DND-41 (cell line): ENCODE data around the gene SIAH1.
"Not testable (repeated sequence)": the region's sequence is repeated elsewhere in the genome, so short reads cannot be mapped to it uniquely, and the experiment has no call there.

ENCODE experiments used
- ATAC-seq: fragments of 200-7000 bp; cut with Tn5 transposase; 3 replicates; pipeline ENCODE4 v1.9.1; 2021; ENCODE audit warnings: low read depth; ENCODE audit not compliant: insufficient read depth
- DNase-seq: peaks from one replicate; pipeline ENCODE4 v3.0.0-alpha.2; 2020
- H2AFZ ChIP-seq: 2 replicates; pipeline ENCODE4 v1.6.0; 2012; ENCODE audit warnings: low read depth, low read length
- H3K27ac ChIP-seq: 2 replicates; pipeline ENCODE4 v1.5.1; 2012; ENCODE audit warnings: low read length, inconsistent platforms
- H3K27me3 ChIP-seq: fragments of 200-600 bp; sonication (generic); 2 replicates; pipeline ENCODE4 v1.6.0; 2012; ENCODE audit warnings: low read length, mild to moderate bottlenecking, inconsistent platforms; ENCODE audit not compliant: insufficient read depth, poor library complexity
- H3K36me3 ChIP-seq: 2 replicates; pipeline ENCODE4 v1.5.1; 2012; ENCODE audit warnings: low read length, inconsistent platforms; ENCODE audit not compliant: insufficient read depth
- H3K4me1 ChIP-seq: 2 replicates; pipeline ENCODE4 v1.5.1; 2012; ENCODE audit warnings: mild to moderate bottlenecking, low read length; ENCODE audit not compliant: insufficient read depth
- H3K4me2 ChIP-seq: 2 replicates; pipeline ENCODE4 v1.6.0; 2012; ENCODE audit warnings: mild to moderate bottlenecking, moderate library complexity, low read length, inconsistent platforms; ENCODE audit not compliant: insufficient read depth
- H3K4me3 ChIP-seq, 2 experiments: fragments of 200-600 bp in 1 of 2; shearing (Covaris generic) in 1 of 2; 2 replicates each; pipeline ENCODE4 v1.5.1; 2012 to 2016; ENCODE audit warnings: inconsistent platforms in 2 of 2, low read length in 2 of 2, mild to moderate bottlenecking in 2 of 2, low read depth in 1 of 2, moderate library complexity in 1 of 2
- H3K79me2 ChIP-seq: 2 replicates; pipeline ENCODE4 v1.6.0; 2012; ENCODE audit warnings: low read length, inconsistent platforms; ENCODE audit not compliant: insufficient read depth
- H3K9ac ChIP-seq: 2 replicates; pipeline ENCODE4 v1.6.0; 2012; ENCODE audit warnings: low read depth, mild to moderate bottlenecking, inconsistent platforms, low read length, moderate library complexity
- H3K9me3 ChIP-seq: 2 replicates; pipeline ENCODE4 v1.5.1; 2012; ENCODE audit warnings: low read length, moderate library complexity, mild to moderate bottlenecking, inconsistent platforms; ENCODE audit not compliant: insufficient read depth, severe bottlenecking
- H4K20me1 ChIP-seq: 2 replicates; pipeline ENCODE4 v1.6.0; 2012; ENCODE audit warnings: low read length; ENCODE audit not compliant: insufficient read depth
- CTCF ChIP-seq: IDR thresholded peaks from 2 replicates; pipeline ENCODE4 v1.5.1; 2012; ENCODE audit warnings: borderline replicate concordance, low read length, moderate library complexity, mild to moderate bottlenecking; ENCODE audit not compliant: poor library complexity, severe bottlenecking; ENCODE audit errors: extremely low read depth
- EZH2 ChIP-seq: IDR thresholded peaks from 3 replicates; pipeline ENCODE4 v1.6.1; 2012; ENCODE audit warnings: borderline replicate concordance, low read depth, mild to moderate bottlenecking, moderate library complexity, low read length, inconsistent platforms; ENCODE audit not compliant: severe bottlenecking

The SIAH1 gene

GRCh38 chr16:48420437-48420836 lies 35.2 kb upstream of the SIAH1 start:
- H3K4me3 ChIP-seq, result no peak overlapping the region
- no peaks in the 10 kb centered on the region for H3K36me3 ChIP-seq
- H4K20me1 ChIP-seq, result no peaks in the 10 kb centered on the region
- H3K9ac ChIP-seq, result no peak overlapping the region
- no peaks in the 10 kb centered on the region for H3K79me2 ChIP-seq
- no peak overlapping the region for H3K27ac ChIP-seq
- DNase-seq, result no peak
- no peak for ATAC-seq
- H3K9me3 ChIP-seq, result no peaks in the 10 kb centered on the region
- H2AFZ ChIP-seq, result no peak overlapping the region
- peaks cover 2% of the 10 kb centered on the region for H3K27me3 ChIP-seq
- no peaks in the 10 kb centered on the region for H3K4me1 ChIP-seq
- H3K4me2 ChIP-seq, result no peak overlapping the region
- TF ChIP-seq CTCF (no peak), EZH2 (no peak)

GRCh38 chr16:48416617-48417016 lies 31.4 kb upstream of the SIAH1 start:
- not testable (repeated sequence) for H3K9me3 ChIP-seq, H3K27ac ChIP-seq, H3K4me2 ChIP-seq, H4K20me1 ChIP-seq, H3K4me3 ChIP-seq, H3K79me2 ChIP-seq, ATAC-seq, H3K27me3 ChIP-seq, H3K9ac ChIP-seq, DNase-seq, H2AFZ ChIP-seq, H3K4me1 ChIP-seq, H3K36me3 ChIP-seq

GRCh38 chr16:48413272-48413671 lies 28.1 kb upstream of the SIAH1 start:
- Histone ChIP-seq H3K36me3 (no peaks in the 10 kb centered on the region), H3K4me2 (no peak overlapping the region), H3K4me1 (no peaks in the 10 kb centered on the region), H3K9me3 (no peaks in the 10 kb centered on the region), H2AFZ (no peak overlapping the region), H3K4me3 (no peak overlapping the region), H3K79me2 (no peaks in the 10 kb centered on the region), H4K20me1 (no peaks in the 10 kb centered on the region), H3K27ac (no peak overlapping the region), H3K27me3 (no peaks in the 10 kb centered on the region), H3K9ac (no peak overlapping the region)
- no peak for ATAC-seq
- DNase-seq, result no peak
- TF ChIP-seq EZH2 (no peak), CTCF (no peak)

- H3K4me2 ChIP-seq, result no peak overlapping the region
- ATAC-seq (no peak), DNase-seq (no peak)
- no peaks in the 10 kb centered on the region for H3K9me3 ChIP-seq
- H3K4me3 ChIP-seq, result no peak overlapping the region
- no peaks in the 10 kb centered on the region for H3K36me3 ChIP-seq
- TF ChIP-seq CTCF (no peak), EZH2 (no peak)
- H3K79me2 ChIP-seq, result no peaks in the 10 kb centered on the region
- no peaks in the 10 kb centered on the region for H4K20me1 ChIP-seq
- H2AFZ ChIP-seq, result no peak overlapping the region
- H3K4me1 ChIP-seq, result no peaks in the 10 kb centered on the region
- H3K27me3 ChIP-seq, result no peaks in the 10 kb centered on the region
- no peak overlapping the region for H3K27ac ChIP-seq
- H3K9ac ChIP-seq, result no peak overlapping the region
These were observed 24.8 kb upstream of the SIAH1 start for GRCh38 chr16:48409839-48410632.
